ENCODE data around the gene BTRC.

BTRC gene

DNA sequence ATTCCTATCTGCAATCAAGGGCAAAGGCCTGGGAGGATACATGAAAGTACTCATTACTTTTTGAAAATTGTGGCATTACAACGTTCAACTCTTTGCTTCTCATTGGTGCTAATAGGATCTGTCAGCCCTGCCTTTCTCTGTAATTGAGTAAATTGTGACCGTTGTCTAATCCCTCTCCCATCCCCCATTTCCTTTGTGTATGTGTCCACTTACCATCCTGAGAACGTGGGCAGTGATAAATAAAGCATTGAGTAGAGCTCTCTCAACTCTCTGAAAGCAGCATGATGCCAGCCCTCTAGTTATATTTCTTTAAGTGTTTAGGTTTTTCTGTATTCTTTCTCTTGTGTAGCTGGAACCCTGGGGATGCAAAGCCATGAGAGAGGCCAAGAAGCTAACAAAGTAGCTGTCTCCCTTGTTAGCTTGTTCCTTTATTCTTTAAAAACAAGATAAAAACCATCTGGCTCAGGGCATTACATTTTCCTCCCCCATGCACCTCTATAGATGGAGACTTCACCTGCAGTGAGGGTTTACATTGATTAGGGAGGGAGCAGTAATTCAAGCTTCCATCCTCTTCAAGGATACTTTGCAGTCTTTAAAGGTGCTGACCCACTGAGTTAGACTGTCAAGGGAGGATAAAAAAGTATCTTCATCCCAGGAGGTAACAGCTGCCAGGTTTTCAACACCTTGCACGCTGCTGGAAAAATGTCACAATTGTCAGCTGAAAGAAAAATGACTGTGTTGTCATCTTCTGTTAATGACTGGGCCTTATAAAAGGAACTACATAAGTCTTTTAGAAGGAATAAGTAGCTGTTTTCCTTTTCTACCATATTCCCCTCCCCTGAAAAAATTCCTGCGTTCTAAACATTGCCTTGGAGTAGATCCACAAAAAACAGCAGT, 112.3 kb downstream of the BTRC start:
- no peak for DNase-seq (ENCODE audit: low read depth)
- no peak for TF ChIP-seq MYC (IDR thresholded peaks at IDR 0.05; ENCODE audit: low read depth, low read length)
- TF ChIP-seq POLR2A (IDR thresholded peaks at IDR 0.05; ENCODE audit: extremely low read depth, insufficient read length), result no peak
- TF ChIP-seq, protein P1, sequence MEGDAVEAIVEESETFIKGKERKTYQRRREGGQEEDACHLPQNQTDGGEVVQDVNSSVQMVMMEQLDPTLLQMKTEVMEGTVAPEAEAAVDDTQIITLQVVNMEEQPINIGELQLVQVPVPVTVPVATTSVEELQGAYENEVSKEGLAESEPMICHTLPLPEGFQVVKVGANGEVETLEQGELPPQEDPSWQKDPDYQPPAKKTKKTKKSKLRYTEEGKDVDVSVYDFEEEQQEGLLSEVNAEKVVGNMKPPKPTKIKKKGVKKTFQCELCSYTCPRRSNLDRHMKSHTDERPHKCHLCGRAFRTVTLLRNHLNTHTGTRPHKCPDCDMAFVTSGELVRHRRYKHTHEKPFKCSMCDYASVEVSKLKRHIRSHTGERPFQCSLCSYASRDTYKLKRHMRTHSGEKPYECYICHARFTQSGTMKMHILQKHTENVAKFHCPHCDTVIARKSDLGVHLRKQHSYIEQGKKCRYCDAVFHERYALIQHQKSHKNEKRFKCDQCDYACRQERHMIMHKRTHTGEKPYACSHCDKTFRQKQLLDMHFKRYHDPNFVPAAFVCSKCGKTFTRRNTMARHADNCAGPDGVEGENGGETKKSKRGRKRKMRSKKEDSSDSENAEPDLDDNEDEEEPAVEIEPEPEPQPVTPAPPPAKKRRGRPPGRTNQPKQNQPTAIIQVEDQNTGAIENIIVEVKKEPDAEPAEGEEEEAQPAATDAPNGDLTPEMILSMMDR (IDR thresholded peaks at IDR 0.05; ENCODE audit: low read depth, low read length), result no peak
- TF ChIP-seq, protein P2, sequence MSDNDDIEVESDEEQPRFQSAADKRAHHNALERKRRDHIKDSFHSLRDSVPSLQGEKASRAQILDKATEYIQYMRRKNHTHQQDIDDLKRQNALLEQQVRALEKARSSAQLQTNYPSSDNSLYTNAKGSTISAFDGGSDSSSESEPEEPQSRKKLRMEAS (IDR thresholded peaks at IDR 0.05; ENCODE audit: low read depth, low read length), result no peak
- no peak overlapping the region for H3K4me3 ChIP-seq (ENCODE audit: low read depth, low read length)

DNA sequence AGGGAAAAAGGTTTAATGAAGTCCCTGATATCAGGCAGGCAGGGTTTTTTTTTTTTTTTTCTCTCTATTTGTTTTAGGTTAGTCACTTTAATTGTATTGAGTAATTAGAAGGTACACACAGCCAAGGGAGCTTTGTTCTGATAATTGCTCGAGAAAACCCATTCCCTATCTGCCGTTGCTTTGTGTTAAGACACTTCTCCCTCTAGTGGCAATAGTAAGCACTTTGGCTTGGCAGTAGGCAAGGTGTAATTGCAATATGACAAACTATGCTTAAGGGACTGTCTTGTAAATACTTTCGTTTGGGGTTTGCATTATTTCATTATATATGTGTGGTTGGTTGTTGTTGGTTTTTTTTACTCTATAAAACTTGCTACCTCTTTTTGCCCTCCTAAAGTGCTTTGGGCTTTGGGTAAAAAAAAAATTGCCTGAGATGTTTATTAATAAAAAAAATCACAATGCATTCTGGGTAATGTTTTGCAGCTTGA, 113.4 kb downstream of the BTRC start:
- peak; percentile 82 for DNase-seq (ENCODE audit: low read depth)
- no peak overlapping the region for H3K4me3 ChIP-seq (ENCODE audit: low read depth, low read length)
- no peak for TF ChIP-seq MYC (IDR thresholded peaks at IDR 0.05; ENCODE audit: low read depth, low read length)
- TF ChIP-seq, protein P1 (IDR thresholded peaks at IDR 0.05; ENCODE audit: low read depth, low read length), result peak; percentile 94

DNA sequence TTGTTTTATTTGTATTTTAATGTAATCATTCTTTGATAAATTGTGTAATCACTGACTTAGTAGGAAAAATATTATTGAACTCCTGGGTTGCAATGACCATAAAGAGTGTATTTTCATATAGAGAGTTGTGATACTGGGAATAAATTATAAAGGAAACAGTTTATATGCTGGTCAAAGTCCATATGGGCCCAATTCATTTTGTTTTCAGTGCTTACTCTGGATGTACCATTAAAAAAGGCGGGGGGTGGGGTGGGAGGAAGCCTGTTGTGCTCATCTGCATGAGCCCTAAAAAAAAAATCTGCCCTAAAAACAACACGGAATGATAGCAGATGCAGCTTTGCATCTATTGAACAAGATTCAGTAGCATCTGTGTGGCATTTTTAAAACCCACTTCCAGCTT, 114.2 kb downstream of the BTRC start:
- H3K4me3 ChIP-seq (ENCODE audit: low read depth, low read length), result no peak overlapping the region
- DNase-seq (ENCODE audit: low read depth), result no peak
- TF ChIP-seq, protein P1 (IDR thresholded peaks at IDR 0.05; ENCODE audit: low read depth, low read length), result no peak
- TF ChIP-seq MYC (IDR thresholded peaks at IDR 0.05; ENCODE audit: low read depth, low read length) (no peak), POLR2A (IDR thresholded peaks at IDR 0.05; ENCODE audit: extremely low read depth, insufficient read length) (no peak)
- TF ChIP-seq, protein P2 (IDR thresholded peaks at IDR 0.05; ENCODE audit: low read depth, low read length), result no peak

DNA sequence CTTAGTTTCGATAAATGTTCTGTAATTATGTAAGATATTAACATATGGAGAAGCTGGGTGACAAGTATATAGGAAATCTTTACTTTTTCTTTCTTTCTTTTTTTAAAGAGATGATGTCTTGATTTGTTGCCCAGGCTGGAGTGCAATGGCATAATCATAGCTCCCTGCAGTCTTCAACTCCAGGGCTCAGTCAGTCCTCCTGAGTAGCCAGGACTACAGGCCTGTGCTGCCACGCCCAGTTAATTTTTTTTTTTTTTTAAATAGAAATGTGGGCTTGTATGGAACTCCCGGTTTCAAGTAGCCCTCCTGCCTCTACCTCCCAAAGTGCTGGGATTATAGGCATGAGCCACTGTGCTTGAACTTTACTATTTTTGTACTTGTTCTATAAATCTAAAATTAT, 122.4 kb downstream of the BTRC start:
- no peak overlapping the region for H3K4me3 ChIP-seq (ENCODE audit: low read depth, low read length)
- DNase-seq (ENCODE audit: low read depth), result no peak
- TF ChIP-seq POLR2A (IDR thresholded peaks at IDR 0.05; ENCODE audit: extremely low read depth, insufficient read length) (no peak), MYC (IDR thresholded peaks at IDR 0.05; ENCODE audit: low read depth, low read length) (no peak)
- TF ChIP-seq, protein P1 (IDR thresholded peaks at IDR 0.05; ENCODE audit: low read depth, low read length), result no peak
- TF ChIP-seq, protein P2 (IDR thresholded peaks at IDR 0.05; ENCODE audit: low read depth, low read length), result no peak

DNA sequence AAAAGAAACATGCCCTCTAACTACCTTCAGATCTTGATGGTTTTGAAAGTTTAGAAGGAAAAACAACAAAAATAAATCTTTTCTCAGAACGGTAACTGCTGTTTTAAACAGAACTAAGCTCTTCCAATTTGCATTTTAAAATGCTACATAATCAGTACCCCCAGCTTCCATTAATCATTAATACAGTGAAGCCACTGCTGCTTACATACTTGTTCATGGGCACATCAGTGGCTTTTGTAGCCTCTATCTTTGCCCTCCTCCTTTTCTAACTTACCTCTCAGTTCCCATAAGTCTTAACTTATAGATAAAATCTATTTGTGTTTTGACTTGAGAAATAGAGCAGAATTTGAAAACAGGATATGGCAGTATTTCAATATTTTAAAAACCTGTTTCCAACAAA, 125.0 kb downstream of the BTRC start:
- TF ChIP-seq POLR2A (IDR thresholded peaks at IDR 0.05; ENCODE audit: extremely low read depth, insufficient read length) (no peak), MYC (IDR thresholded peaks at IDR 0.05; ENCODE audit: low read depth, low read length) (no peak)
- TF ChIP-seq, protein P2 (IDR thresholded peaks at IDR 0.05; ENCODE audit: low read depth, low read length), result no peak
- TF ChIP-seq, protein P1 (IDR thresholded peaks at IDR 0.05; ENCODE audit: low read depth, low read length), result no peak
- no peak overlapping the region for H3K4me3 ChIP-seq (ENCODE audit: low read depth, low read length)
- DNase-seq (ENCODE audit: low read depth), result no peak

Data from NB4 (cell line).